GM21367 (cell line): ENCODE results near the gene RFTN1.

Experiments used
- ATAC-seq: cut with Tn5 transposase; IDR thresholded peaks from one replicate; pipeline ENCODE4 v1.9.1; 2021; ENCODE audit not compliant: unreplicated experiment

Gene RFTN1

GRCh38 chr3:16289144-16289889 lies 224.2 kb downstream of the RFTN1 start:
- ATAC-seq = no peak

GRCh38 chr3:16288664-16289063 lies 224.8 kb downstream of the RFTN1 start:
- ATAC-seq = no peak

GRCh38 chr3:16286751-16287543 lies 226.6 kb downstream of the RFTN1 start:
- ATAC-seq = no peak

- peak; percentile 71 for ATAC-seq
Measured at GRCh38 chr3:16286161-16286560, 227.3 kb downstream of the RFTN1 start.

GRCh38 chr3:16284633-16285032 lies 228.9 kb downstream of the RFTN1 start:
- no peak for ATAC-seq

GRCh38 chr3:16280671-16281070 lies 232.8 kb downstream of the RFTN1 start:
- no peak for ATAC-seq

GRCh38 chr3:16279010-16279801 lies 234.3 kb downstream of the RFTN1 start:
- ATAC-seq = no peak

GRCh38 chr3:16277471-16277870 lies 236.0 kb downstream of the RFTN1 start:
- no peak for ATAC-seq

- ATAC-seq = no peak
Measured at GRCh38 chr3:16273867-16274266, 239.6 kb downstream of the RFTN1 start.

- no peak for ATAC-seq
Measured at GRCh38 chr3:16272588-16272987, 240.9 kb downstream of the RFTN1 start.

- ATAC-seq = no peak
Measured at GRCh38 chr3:16270855-16271254, 242.6 kb downstream of the RFTN1 start.

GRCh38 chr3:16266714-16267113 lies 246.8 kb downstream of the RFTN1 start:
- no peak for ATAC-seq
